ENCODE data around the gene MYL4. TPM values are rescaled to one million over a fixed set of nuclear protein-coding genes. Genes with fewer than 3 reads are reported as not detected.

Gene MYL4
- total and polyA plus RNA-seq, 2 of the 8 experiments (the other 6 are each of a cell fraction or from before 2014, with no cell fraction given) = 0.12 TPM; not detected in 1

DNA sequence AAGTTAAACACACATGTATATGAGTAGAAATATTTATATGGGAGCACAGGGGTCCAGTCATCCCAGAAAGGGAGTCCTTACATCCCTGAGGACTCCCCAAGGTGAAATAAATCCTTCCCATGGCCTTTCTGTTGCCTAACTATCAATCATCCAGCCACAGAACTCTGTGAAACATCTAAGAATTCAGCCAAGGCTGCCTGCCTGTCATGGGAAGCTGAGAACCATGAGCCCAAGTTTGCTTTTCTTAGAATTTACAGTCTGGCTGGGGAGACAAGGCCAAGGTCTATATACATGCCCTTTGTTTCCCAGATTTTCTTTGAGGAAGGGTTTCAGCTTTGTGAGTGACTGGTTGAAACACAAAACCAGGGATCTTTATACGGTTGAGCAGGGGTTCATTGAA is 15.8 kb downstream of the MYL4 start:
- CTCF ChIA-PET (ENCODE audit: partially characterized antibody) = interaction anchor here (1.0 to 1.1 kb wide), 3 partner anchors 90 to 490 kb away, joined by 3 read pairs; no protein-coding TSS in a partner anchor
- Histone ChIP-seq H3K79me2 (ENCODE audit: control insufficient read depth in 1 of 2, insufficient read depth in 2 of 2, low read length in 2 of 2) (no peaks in the 10 kb centered on the region), H2BK15ac (ENCODE audit: low read length) (no peak overlapping the region), H2BK12ac (ENCODE audit: low read depth, low read length) (no peak overlapping the region), H2BK20ac (ENCODE audit: low read length) (no peak overlapping the region), H3K4me3 (ENCODE audit: extremely low read depth in 1 of 4, insufficient read depth in 2 of 4, low read depth in 3 of 4, low read length in 4 of 4) (no peak overlapping the region), H4K8ac (ENCODE audit: extremely low read depth, insufficient read depth, low read length) (no peak overlapping the region), H3K56ac (replicated peaks; ENCODE audit: insufficient read length, low read depth, low read length) (no peak overlapping the region), H3K23me2 (ENCODE audit: low read depth, low read length) (no peaks in the 10 kb centered on the region), H3K27ac (ENCODE audit: low read depth, low read length) (no peak overlapping the region), H3K14ac (ENCODE audit: insufficient read length) (no peak overlapping the region), H3K79me1 (ENCODE audit: low read depth, low read length) (no peaks in the 10 kb centered on the region), H3K4me1 (replicated peaks in 1 of 4; ENCODE audit: control insufficient read depth in 3 of 4, insufficient read depth in 4 of 4, low read length in 3 of 4) (peaks cover 1 to 9% (median 4%) of the 10 kb centered on the region in 4 experiments; a peak in 6 of 7 replicates), H2AFZ (ENCODE audit: low read length) (no peak overlapping the region), H4K5ac (ENCODE audit: insufficient read length, low read depth, low read length) (no peak overlapping the region), H3K23ac (ENCODE audit: insufficient read length) (no peak overlapping the region), H2BK5ac (ENCODE audit: low read depth, low read length) (no peak overlapping the region), H3K36me3 (ENCODE audit: control insufficient read depth in 2 of 4, insufficient read depth in 4 of 4, low read length in 3 of 4) (no peaks in the 10 kb centered on the region), H3K27me3 (replicated peaks in 1 of 4; ENCODE audit: control insufficient read depth in 3 of 4, extremely low read depth in 1 of 4, insufficient read depth in 3 of 4, low read length in 3 of 4) (no peaks in the 10 kb centered on the region), H3K18ac (ENCODE audit: extremely low read depth, low read length) (no peak overlapping the region), H3K9me3 (ENCODE audit: insufficient read depth in 2 of 2, low read depth in 1 of 2, low read length in 1 of 2) (peaks cover 0 to 10% of the 10 kb centered on the region in 2 experiments; a peak in 2 of 4 replicates), H3K4me2 (ENCODE audit: insufficient read depth in 1 of 2, low read depth in 2 of 2, low read length in 2 of 2) (no peak overlapping the region), H4K91ac (replicated peaks; ENCODE audit: insufficient read length, low read length) (no peak overlapping the region), H4K20me1 (replicated peaks in 1 of 2; ENCODE audit: control insufficient read depth in 1 of 2, insufficient read depth in 2 of 2, low read length in 2 of 2) (no peaks in the 10 kb centered on the region), H3K4ac (replicated peaks; ENCODE audit: insufficient read length, low read depth, low read length) (no peak overlapping the region), H3K9ac (replicated peaks in 1 of 4; ENCODE audit: extremely low read depth in 1 of 4, low read depth in 3 of 4, low read length in 3 of 4) (no peak overlapping the region), H2AK5ac (ENCODE audit: low read depth, low read length) (no peak overlapping the region), H2BK120ac (replicated peaks; ENCODE audit: low read depth, low read length) (no peak overlapping the region)
- FAIRE-seq = no peak
- POLR2A ChIA-PET (ENCODE audit: partially characterized antibody) = no interaction called here
- no peak for DNase-seq (ENCODE audit: low read depth in 1 of 2, low spot score in 2 of 2)
- 81% methylated on average over 1 of the region's 1 CpG; no CpG with 5 or more reads in 1 of the 2 experiments for WGBS, 2 experiments (ENCODE audit: extremely low coverage in 1 of 2, insufficient coverage in 1 of 2, insufficient read length in 1 of 2, insufficient replicate concordance in 2 of 2, low coverage in 1 of 2, low lambda C conversion rate in 2 of 2, missing lambda C conversion rate in 1 of 2)
- TF ChIP-seq BCL11A (IDR thresholded peaks at IDR 0.05; ENCODE audit: low read depth in 2 of 2, low read length in 2 of 2) (no peak), SRF (IDR thresholded peaks at IDR 0.05; ENCODE audit: low read depth, low read length) (no peak), RBBP5 (IDR thresholded peaks at IDR 0.05; ENCODE audit: borderline replicate concordance, low read depth, low read length) (no peak), KDM4A (IDR thresholded peaks at IDR 0.05; ENCODE audit: low read depth, low read length, severe bottlenecking) (no peak)
